GF-D8 (cell line): Measurements from ENCODE around the gene RAPGEF5.

Experiments used
- DNase-seq: peaks from one replicate; lab custom pipeline; 2025; lab: John Stamatoyannopoulos, UW

RAPGEF5 gene

GRCh38 chr7:22377703-22378102 is 20.7 kb upstream of the RAPGEF5 start:
- DNase-seq, result no peak

GRCh38 chr7:22375359-22376048 is 18.6 kb upstream of the RAPGEF5 start:
- DNase-seq, result no peak

- DNase-seq, result no peak
Measured at GRCh38 chr7:22373911-22374310, 17.0 kb upstream of the RAPGEF5 start.

GRCh38 chr7:22373388-22373787 is 16.4 kb upstream of the RAPGEF5 start:
- no peak for DNase-seq

GRCh38 chr7:22372863-22373262 is 15.9 kb upstream of the RAPGEF5 start:
- no peak for DNase-seq

GRCh38 chr7:22371878-22372277 is 14.9 kb upstream of the RAPGEF5 start:
- DNase-seq, result no peak

GRCh38 chr7:22364900-22365299 is 7.9 kb upstream of the RAPGEF5 start:
- no peak for DNase-seq

GRCh38 chr7:22363756-22364422 is 6.9 kb upstream of the RAPGEF5 start:
- no peak for DNase-seq

- DNase-seq, result no peak
Measured at GRCh38 chr7:22361795-22362194, 4.8 kb upstream of the RAPGEF5 start.

GRCh38 chr7:22361320-22361719 is 4.4 kb upstream of the RAPGEF5 start:
- no peak for DNase-seq

GRCh38 chr7:22358820-22359697 is 2.1 kb upstream of the RAPGEF5 start:
- no peak for DNase-seq

GRCh38 chr7:22357311-22358175 is 589 bp upstream of the RAPGEF5 start:
- no peak for DNase-seq

GRCh38 chr7:22356010-22356691 is 803 bp downstream of the RAPGEF5 start:
- no peak for DNase-seq

GRCh38 chr7:22355620-22356009 is 1.3 kb downstream of the RAPGEF5 start:
- no peak for DNase-seq

- DNase-seq, result no peak
Measured at GRCh38 chr7:22354462-22354861, 2.5 kb downstream of the RAPGEF5 start.

- DNase-seq, result no peak
Measured at GRCh38 chr7:22352887-22353286, 4.1 kb downstream of the RAPGEF5 start.

GRCh38 chr7:22351878-22352277 is 5.1 kb downstream of the RAPGEF5 start:
- DNase-seq, result no peak

GRCh38 chr7:22351329-22351692 is 5.6 kb downstream of the RAPGEF5 start:
- no peak for DNase-seq

- no peak for DNase-seq
Measured at GRCh38 chr7:22350466-22351328, 6.3 kb downstream of the RAPGEF5 start.

- no peak for DNase-seq
Measured at GRCh38 chr7:22348379-22348778, 8.6 kb downstream of the RAPGEF5 start.
